ENCODE results near the gene SORCS2.

DNA sequence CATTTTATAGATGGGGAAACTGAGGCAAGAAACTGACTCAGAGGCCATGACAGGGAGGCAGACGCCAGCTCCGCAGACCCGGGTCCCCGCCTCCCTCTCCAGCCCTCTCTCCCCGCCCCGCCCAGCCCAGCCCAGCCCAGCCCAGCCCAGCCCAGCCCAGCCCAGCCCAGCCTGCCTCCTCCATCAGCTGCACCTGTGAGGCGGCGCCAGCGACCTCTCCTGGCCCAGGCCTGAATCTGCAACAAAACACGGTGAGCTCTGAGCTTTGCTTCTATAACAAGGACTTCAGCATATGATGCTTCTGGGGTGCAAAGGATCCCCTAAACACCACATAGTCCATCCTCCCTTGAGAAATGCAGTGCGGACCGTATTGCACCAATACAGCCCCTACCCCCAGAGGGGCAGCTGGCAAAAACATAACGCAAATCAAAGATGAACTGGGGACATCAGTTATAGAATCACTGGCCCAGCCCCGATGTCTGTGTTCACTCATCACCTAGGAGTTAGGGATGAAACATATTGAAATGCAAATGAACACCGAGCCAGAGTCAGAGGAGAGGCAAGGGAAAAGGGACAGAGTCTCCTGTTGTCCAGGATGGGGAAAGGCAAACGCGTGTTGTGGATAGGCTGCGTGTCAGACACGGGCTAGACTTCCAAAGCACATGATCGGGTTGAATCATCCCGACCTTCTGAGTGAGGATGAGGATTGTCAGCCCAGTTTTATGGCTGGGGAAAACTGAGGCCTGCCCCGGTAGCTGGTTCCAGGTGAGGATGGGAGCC, 458.5 kb downstream of the SORCS2 start:
- TF ChIP-seq TEAD4 (IDR thresholded peaks at IDR 0.05; ENCODE audit: low read depth, low read length) (no peak), TBP (IDR thresholded peaks at IDR 0.05; ENCODE audit: low read depth, low read length) (no peak), CREB1 (IDR thresholded peaks at IDR 0.05) (no peak), SIN3A (conservative IDR thresholded peaks at IDR 0.05 in 1 of 2, IDR thresholded peaks at IDR 0.05 in 1 of 2; ENCODE audit: low read depth in 1 of 2, low read length in 2 of 2) (no peak), POLR2A (IDR thresholded peaks at IDR 0.05; ENCODE audit: control extremely low read depth in 1 of 2, low read depth in 2 of 2, low read length in 2 of 2) (no peak), MAFK (IDR thresholded peaks at IDR 0.05; ENCODE audit: low read depth, low read length) (no peak), EZH2 (IDR thresholded peaks at IDR 0.05; ENCODE audit: low read depth, low read length, severe bottlenecking) (no peak), RXRA (IDR thresholded peaks at IDR 0.05; ENCODE audit: insufficient read depth, low read depth, low read length) (no peak), HDAC2 (IDR thresholded peaks at IDR 0.05; ENCODE audit: borderline replicate concordance in 1 of 2, low read depth in 2 of 2, low read length in 2 of 2) (no peak), SP1 (IDR thresholded peaks at IDR 0.05; ENCODE audit: low read depth, low read length) (no peak), RBBP5 (IDR thresholded peaks at IDR 0.05; ENCODE audit: borderline replicate concordance, low read depth, low read length) (no peak)
- TF ChIP-seq, protein P1, sequence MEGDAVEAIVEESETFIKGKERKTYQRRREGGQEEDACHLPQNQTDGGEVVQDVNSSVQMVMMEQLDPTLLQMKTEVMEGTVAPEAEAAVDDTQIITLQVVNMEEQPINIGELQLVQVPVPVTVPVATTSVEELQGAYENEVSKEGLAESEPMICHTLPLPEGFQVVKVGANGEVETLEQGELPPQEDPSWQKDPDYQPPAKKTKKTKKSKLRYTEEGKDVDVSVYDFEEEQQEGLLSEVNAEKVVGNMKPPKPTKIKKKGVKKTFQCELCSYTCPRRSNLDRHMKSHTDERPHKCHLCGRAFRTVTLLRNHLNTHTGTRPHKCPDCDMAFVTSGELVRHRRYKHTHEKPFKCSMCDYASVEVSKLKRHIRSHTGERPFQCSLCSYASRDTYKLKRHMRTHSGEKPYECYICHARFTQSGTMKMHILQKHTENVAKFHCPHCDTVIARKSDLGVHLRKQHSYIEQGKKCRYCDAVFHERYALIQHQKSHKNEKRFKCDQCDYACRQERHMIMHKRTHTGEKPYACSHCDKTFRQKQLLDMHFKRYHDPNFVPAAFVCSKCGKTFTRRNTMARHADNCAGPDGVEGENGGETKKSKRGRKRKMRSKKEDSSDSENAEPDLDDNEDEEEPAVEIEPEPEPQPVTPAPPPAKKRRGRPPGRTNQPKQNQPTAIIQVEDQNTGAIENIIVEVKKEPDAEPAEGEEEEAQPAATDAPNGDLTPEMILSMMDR (IDR thresholded peaks at IDR 0.05; ENCODE audit: control extremely low read depth in 1 of 3, insufficient read depth in 1 of 3, low read depth in 1 of 3, low read length in 3 of 3) = peak in 2 of 3 experiments; percentile 77 to 78; a peak in 3 of 4 replicates
